SK-N-SH (cell line): ENCODE data around the gene RIOX2. TPM values are rescaled to one million over a fixed set of nuclear protein-coding genes. Genes with fewer than 3 reads are reported as not detected.

Experiments
- CTCF ChIA-PET: fragments of 300-600, 350-600 bp; formaldehyde crosslinking; extraction: SDS; loops from one replicate; lab custom pipeline; 2021; lab: Yijun Ruan, JAX
- POLR2A ChIA-PET: fragments of 350-600 bp; sonication (Branson Sonifier 250); formaldehyde crosslinking; extraction: SDS; loops from one replicate; lab custom pipeline; 2020; ENCODE audit warnings: antibody characterized with exemption, inconsistent platforms; lab: Yijun Ruan, JAX
- DNase-seq: peaks from one replicate; pipeline ENCODE4 v3.0.0; 2012
- H2AFZ ChIP-seq: fragments of 200-600 bp; sonication (generic); 2 replicates; pipeline ENCODE4 v1.8.1; 2016; ENCODE audit warnings: antibody characterized with exemption, mild to moderate bottlenecking, low read depth
- H3F3A ChIP-seq: fragments of 200-600 bp; sonication (generic); replicated peaks from 2 replicates; pipeline ENCODE3; 2016; ENCODE audit warnings: antibody characterized with exemption, mild to moderate bottlenecking; ENCODE audit not compliant: insufficient read depth
- H3K27ac ChIP-seq, 2 experiments: fragments of 200-500 bp in 1 of 2; fragments of 200-600 bp in 1 of 2; sonication (Bioruptor generic) in 1 of 2; sonication (generic), shearing (Covaris generic) in 1 of 2; 2 replicates each; pipeline versions ENCODE4 v1.5.1 to v1.6.1; 2014 to 2016; ENCODE audit warnings: low read depth in 2 of 2, inconsistent platforms in 1 of 2, low read length in 1 of 2, mild to moderate bottlenecking in 1 of 2, mixed read lengths in 1 of 2
- H3K27me3 ChIP-seq: fragments of 200-600 bp; sonication (generic), shearing (Covaris generic); 2 replicates; pipeline ENCODE4 v1.6.1; 2016; ENCODE audit warnings: mixed run types; ENCODE audit not compliant: insufficient read depth
- H3K36me3 ChIP-seq, 2 experiments: fragments of 200-500 bp in 1 of 2; fragments of 200-600 bp in 1 of 2; sonication (Bioruptor generic) in 1 of 2; sonication (generic) in 1 of 2; replicated peaks in 1 of 2; 2 replicates each; pipeline versions ENCODE3 to v1.5.1; 2014 to 2016; ENCODE audit warnings: low read length in 1 of 2, mild to moderate bottlenecking in 1 of 2; ENCODE audit not compliant: insufficient read depth in 2 of 2, control insufficient read depth in 1 of 2
- H3K4me1 ChIP-seq, 2 experiments: fragments of 200-500 bp in 1 of 2; fragments of 200-600 bp in 1 of 2; sonication (Bioruptor generic) in 1 of 2; sonication (generic), shearing (Covaris generic) in 1 of 2; 2 replicates each; pipeline versions ENCODE4 v1.5.1 to v1.6.1; 2014 to 2016; ENCODE audit warnings: low read depth in 1 of 2, low read length in 1 of 2, mixed run types in 1 of 2; ENCODE audit not compliant: insufficient read depth in 2 of 2, control insufficient read depth in 1 of 2
- H3K4me2 ChIP-seq: fragments of 200-600 bp; sonication (generic), shearing (Covaris generic); 2 replicates; pipeline ENCODE4 v1.6.1; 2017; ENCODE audit warnings: mixed run types
- H3K4me3 ChIP-seq, 2 experiments: fragments of 200-500 bp in 1 of 2; fragments of 200-600 bp in 1 of 2; sonication (Bioruptor generic) in 1 of 2; sonication (generic), shearing (Covaris generic) in 1 of 2; 2 replicates each; pipeline versions ENCODE4 v1.5.1 to v1.8.1; 2014 to 2016; ENCODE audit warnings: low read depth in 2 of 2, inconsistent platforms in 1 of 2, low read length in 1 of 2, mild to moderate bottlenecking in 1 of 2, mixed read lengths in 1 of 2, moderate library complexity in 1 of 2
- H3K79me2 ChIP-seq: fragments of 200-600 bp; sonication (generic); 2 replicates; pipeline ENCODE4 v1.8.1; 2017; ENCODE audit warnings: mild to moderate bottlenecking; ENCODE audit not compliant: insufficient read depth
- H3K9ac ChIP-seq: fragments of 200-600 bp; sonication (generic); 2 replicates; pipeline ENCODE4 v1.6.1; 2017; ENCODE audit warnings: mixed run types
- H3K9me2 ChIP-seq: fragments of 200-600 bp; sonication (generic); 2 replicates; pipeline ENCODE4 v1.6.1; 2017; ENCODE audit warnings: mixed run types
- H3K9me3 ChIP-seq: fragments of 200-600 bp; sonication (generic); 2 replicates; pipeline ENCODE4 v1.6.1; 2017; ENCODE audit warnings: mixed run types, mild to moderate bottlenecking, moderate library complexity
- H4K20me1 ChIP-seq: fragments of 200-600 bp; sonication (generic); 2 replicates; pipeline ENCODE4 v1.6.1; 2017; ENCODE audit warnings: mild to moderate bottlenecking, mixed run types; ENCODE audit not compliant: insufficient read depth
- CHD2 ChIP-seq: fragments of 150-350 bp; IDR thresholded peaks from 2 replicates; pipeline ENCODE4 v1.6.1; 2018; ENCODE audit warnings: low read length; ENCODE audit not compliant: partially characterized antibody
- EZH2phosphoT487 ChIP-seq: fragments of 200-600 bp; sonication (generic); IDR thresholded peaks from 2 replicates; pipeline ENCODE4 v1.6.1; 2017; ENCODE audit warnings: low read depth, mixed run types, mild to moderate bottlenecking, antibody characterized with exemption, moderate library complexity, borderline replicate concordance
- FOXJ3 ChIP-seq: sonication (generic); formaldehyde crosslinking; IDR thresholded peaks from 2 replicates; pipeline ENCODE4 v1.5.1; 2020; ENCODE audit warnings: mild to moderate bottlenecking, missing genetic modification reagents
- FOXM1 ChIP-seq: IDR thresholded peaks from 2 replicates; pipeline ENCODE4 v1.4.0; 2012; ENCODE audit warnings: low read depth, mild to moderate bottlenecking
- PBX3 ChIP-seq: IDR thresholded peaks from 2 replicates; pipeline ENCODE4; 2012
- POLR2AphosphoS5 ChIP-seq: IDR thresholded peaks from 2 replicates; pipeline ENCODE4 v1.6.1; 2012; ENCODE audit warnings: low read depth, low read length
- RFX5 ChIP-seq: IDR thresholded peaks from 2 replicates; pipeline ENCODE4 v1.6.1; 2012; ENCODE audit warnings: mild to moderate bottlenecking, improper control_type of control experiment, low read length
- TAF1 ChIP-seq: IDR thresholded peaks from 2 replicates; pipeline ENCODE4 v1.6.1; 2012; ENCODE audit warnings: low read depth, mild to moderate bottlenecking, low read length, moderate library complexity, borderline replicate concordance
- TCF12 ChIP-seq: IDR thresholded peaks from 2 replicates; pipeline ENCODE4 v1.4.0; 2012
- TEAD4 ChIP-seq: IDR thresholded peaks from 2 replicates; pipeline ENCODE4 v1.4.0; 2012; ENCODE audit warnings: mild to moderate bottlenecking, borderline replicate concordance; ENCODE audit not compliant: insufficient read depth
- USF1 ChIP-seq: IDR thresholded peaks from 2 replicates; pipeline ENCODE4 v1.4.0; 2012; ENCODE audit warnings: low read depth, borderline replicate concordance
- WGBS: methylation state at CpG from one replicate; pipeline ENCODE4 v1.1.6; 2017; ENCODE audit warnings: low lambda C conversion rate; 5-methylcytosine and 5-hydroxymethylcytosine counted together
- polyA plus RNA-seq, 3 experiments: library from polyadenylated mRNA; depleted of rRNA; stranded (reverse); fragments of >200 nt; gene quantifications; 2 replicates each; pipeline ENCODE4 v1.2.3, GENCODE V29; 2012
- TF ChIP-seq, protein P1 (sequence below): IDR thresholded peaks from 2 replicates; pipeline ENCODE4 v1.4.0; 2012; ENCODE audit warnings: low read depth, borderline replicate concordance
- TF ChIP-seq, protein P2 (sequence below): IDR thresholded peaks from 2 replicates; pipeline ENCODE4 v1.4.0; 2012; ENCODE audit warnings: low read depth

Gene RIOX2
- polyA plus RNA-seq, 1 of the 3 experiments (the other 2 are of a cell fraction), result 12.9 TPM

DNA sequence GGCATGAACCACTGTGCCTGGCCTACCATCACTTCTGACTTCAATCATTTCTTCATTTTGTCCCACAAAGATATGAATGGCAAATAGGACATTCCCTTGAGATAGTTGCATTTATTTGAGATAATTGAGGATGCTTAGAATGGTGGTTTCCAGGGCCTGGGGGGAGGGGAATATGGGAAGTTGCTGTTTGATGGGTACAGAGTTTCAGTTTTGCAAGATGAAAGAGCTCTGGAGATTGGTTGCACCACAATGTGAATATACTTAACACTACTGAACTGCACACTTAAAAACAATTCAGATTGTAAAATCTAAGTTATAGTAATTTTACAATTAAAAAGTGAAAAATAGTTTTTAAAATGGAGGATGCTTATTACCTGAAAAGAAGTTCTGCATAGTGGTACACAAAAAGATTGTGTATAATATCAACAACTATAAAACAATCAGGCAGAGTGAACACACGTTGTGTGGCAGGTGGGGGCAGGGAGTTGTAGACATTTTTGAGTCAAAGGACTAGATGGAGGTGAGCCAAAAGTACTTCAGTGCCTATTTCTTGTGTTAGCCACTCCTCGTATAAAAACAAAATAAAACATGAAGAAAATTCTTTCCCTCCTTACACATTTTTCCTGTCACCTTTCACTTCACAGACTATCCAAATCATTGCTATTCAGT is 18.5 kb upstream of the RIOX2 start:
- ChIA-PET CTCF (no interaction called here), POLR2A (no interaction called here)
- Histone ChIP-seq H2AFZ (no peak overlapping the region), H3K27me3 (no peaks in the 10 kb centered on the region), H3K4me3 (no peak overlapping the region), H3K4me1 (no peaks in the 10 kb centered on the region), H3F3A (no peaks in the 10 kb centered on the region), H3K9me2 (no peaks in the 10 kb centered on the region), H3K9ac (no peak overlapping the region), H3K4me2 (no peak overlapping the region), H3K79me2 (no peaks in the 10 kb centered on the region), H4K20me1 (no peaks in the 10 kb centered on the region)
- WGBS, result 42% methylated on average over 2 of the region's 2 CpGs
- TF ChIP-seq, protein P1, sequence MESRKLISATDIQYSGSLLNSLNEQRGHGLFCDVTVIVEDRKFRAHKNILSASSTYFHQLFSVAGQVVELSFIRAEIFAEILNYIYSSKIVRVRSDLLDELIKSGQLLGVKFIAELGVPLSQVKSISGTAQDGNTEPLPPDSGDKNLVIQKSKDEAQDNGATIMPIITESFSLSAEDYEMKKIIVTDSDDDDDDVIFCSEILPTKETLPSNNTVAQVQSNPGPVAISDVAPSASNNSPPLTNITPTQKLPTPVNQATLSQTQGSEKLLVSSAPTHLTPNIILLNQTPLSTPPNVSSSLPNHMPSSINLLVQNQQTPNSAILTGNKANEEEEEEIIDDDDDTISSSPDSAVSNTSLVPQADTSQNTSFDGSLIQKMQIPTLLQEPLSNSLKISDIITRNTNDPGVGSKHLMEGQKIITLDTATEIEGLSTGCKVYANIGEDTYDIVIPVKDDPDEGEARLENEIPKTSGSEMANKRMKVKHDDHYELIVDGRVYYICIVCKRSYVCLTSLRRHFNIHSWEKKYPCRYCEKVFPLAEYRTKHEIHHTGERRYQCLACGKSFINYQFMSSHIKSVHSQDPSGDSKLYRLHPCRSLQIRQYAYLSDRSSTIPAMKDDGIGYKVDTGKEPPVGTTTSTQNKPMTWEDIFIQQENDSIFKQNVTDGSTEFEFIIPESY, result no peak
- TF ChIP-seq PBX3 (no peak), TAF1 (no peak), FOXJ3 (CRISPR knock-in tag) (no peak), CHD2 (no peak), TEAD4 (no peak), TCF12 (no peak), EZH2phosphoT487 (no peak), RFX5 (no peak), USF1 (no peak), POLR2AphosphoS5 (no peak), FOXM1 (no peak)
- TF ChIP-seq, protein P2, sequence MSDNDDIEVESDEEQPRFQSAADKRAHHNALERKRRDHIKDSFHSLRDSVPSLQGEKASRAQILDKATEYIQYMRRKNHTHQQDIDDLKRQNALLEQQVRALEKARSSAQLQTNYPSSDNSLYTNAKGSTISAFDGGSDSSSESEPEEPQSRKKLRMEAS, result no peak
- TF ChIP-seq, all 33 proteins: peak for 0
- Histone ChIP-seq H3K36me3 (no peaks in the 10 kb centered on the region), H3K27ac (no peak overlapping the region), H3K9me3 (no peaks in the 10 kb centered on the region)
- no peak for DNase-seq
